Testis (tissue), 3 donors: ENCODE results near the gene KIAA1586. TPM values are rescaled to one million over a fixed set of nuclear protein-coding genes. Genes with fewer than 3 reads are reported as not detected.

Source experiments
- DNase-seq: peaks from one replicate; pipeline ENCODE4 v3.0.0-alpha.2; 2019
- H3K27ac ChIP-seq, 2 donors: fragments of 200-600 bp; sonication (generic); one replicate each; pipeline ENCODE4 v1.5.1; 2019
- H3K27me3 ChIP-seq: fragments of 200-600 bp; sonication (generic); one replicate; pipeline ENCODE4 v1.5.1; 2019
- H3K36me3 ChIP-seq: fragments of 200-600 bp; sonication (generic); one replicate; pipeline ENCODE4 v1.5.1; 2017; ENCODE audit warnings: low read depth; ENCODE audit errors: missing control alignments
- H3K4me1 ChIP-seq: fragments of 200-600 bp; sonication (generic); one replicate; pipeline ENCODE4 v1.5.1; 2019
- H3K4me3 ChIP-seq, 2 donors: fragments of 200-600 bp; sonication (generic); one replicate each; pipeline ENCODE4 v1.5.1; 2017 to 2019
- H3K9me3 ChIP-seq: fragments of 200-600 bp; sonication (generic); one replicate; pipeline ENCODE4 v1.5.1; 2017
- CTCF ChIP-seq, 3 experiments: fragments of 450-650 bp in 2 of 3; fragments of 200-600 bp in 1 of 3; sonication (generic) in 1 of 3; IDR thresholded peaks; one replicate each; pipeline ENCODE4 v1.5.1; 2016 to 2019; ENCODE audit warnings: antibody characterized with exemption in 3 of 3, mild to moderate bottlenecking in 2 of 3, moderate library complexity in 1 of 3
- POLR2A ChIP-seq: fragments of 450-650 bp; IDR thresholded peaks from one replicate; pipeline ENCODE4 v1.6.1; 2017; ENCODE audit warnings: antibody characterized with exemption, mild to moderate bottlenecking, moderate library complexity
- WGBS, 2 donors: methylation state at CpG; one replicate each; pipeline ENCODE4 v1.1.5; 2018; 5-methylcytosine and 5-hydroxymethylcytosine counted together
- intact Hi-C: fragments of 100-400 bp; cut with DNase I; formaldehyde crosslinking; loops from one replicate; pipeline ENCODE4 v1.15.1; 2023; ENCODE audit warnings: low total_unique reads
- polyA plus RNA-seq: library from polyadenylated mRNA; stranded (reverse); fragments of 350-450 nt; fragmentation: Illumina TruSeq; extraction: RNeasy Lipid Tissue Mini Kit (QIAGEN cat#74804); gene quantifications from one replicate; pipeline ENCODE4 v1.2.3, GENCODE V29; 2014; ENCODE audit warnings: low read depth, low replicate concordance; ENCODE audit not compliant: insufficient read depth
- small RNA-seq, 2 donors: library from RNA; depleted of rRNA; stranded (forward); fragments of <200 nt; gene quantifications; one replicate each; pipeline ENCODE3, GENCODE V24; 2016
- total RNA-seq, 2 donors: library from RNA; depleted of rRNA; stranded (reverse); fragments of >200 nt; gene quantifications; one replicate each; pipeline ENCODE4 v1.2.3, GENCODE V29; 2016

KIAA1586 gene
- total and polyA plus RNA-seq, 3 donors from 2014 or later, result 6.7 to 12.7 (median 11.0) TPM

GRCh38 chr6:57094689-57095088, 48.2 kb downstream of the KIAA1586 start:
- TF ChIP-seq CTCF (IDR thresholded peaks at IDR 0.05) (no peak), POLR2A (no peak)
- Histone ChIP-seq H3K36me3 (no peaks in the 10 kb centered on the region), H3K4me1 (peaks cover 14% of the 10 kb centered on the region), H3K27ac (no peak overlapping the region), H3K9me3 (no peaks in the 10 kb centered on the region), H3K4me3 (no peak overlapping the region), H3K27me3 (no peaks in the 10 kb centered on the region)
- 96 to 100% methylated on average over 1 of the region's 1 CpG for WGBS, 2 donors
- intact Hi-C loops, result loop anchor here (5.0 kb wide), 1 partner anchor 78 kb away; the partner anchor contains the start of gene BAG2
- no peak for DNase-seq

GRCh38 chr6:57097596-57097995, 51.1 kb downstream of the KIAA1586 start:
- TF ChIP-seq POLR2A (no peak), CTCF (IDR thresholded peaks at IDR 0.05) (no peak)
- Histone ChIP-seq H3K27me3 (no peaks in the 10 kb centered on the region), H3K27ac (no peak overlapping the region), H3K9me3 (no peaks in the 10 kb centered on the region), H3K36me3 (no peaks in the 10 kb centered on the region), H3K4me1 (peaks cover 2% of the 10 kb centered on the region), H3K4me3 (no peak overlapping the region)
- no peak for DNase-seq
- intact Hi-C loops, result no loop called here
- 81 to 94% methylated on average over 1 of the region's 1 CpG for WGBS, 2 donors

GRCh38 chr6:57102976-57103375, 56.5 kb downstream of the KIAA1586 start:
- TF ChIP-seq POLR2A, result no peak
- no peak for TF ChIP-seq CTCF (IDR thresholded peaks at IDR 0.05)

GRCh38 chr6:57104336-57104735, 57.8 kb downstream of the KIAA1586 start:
- H3K36me3 ChIP-seq, result no peaks in the 10 kb centered on the region
- intact Hi-C loops, result no loop called here
- H3K27me3 ChIP-seq, result no peaks in the 10 kb centered on the region
- no peak overlapping the region for H3K27ac ChIP-seq
- no peak for TF ChIP-seq POLR2A
- no peak for TF ChIP-seq CTCF (IDR thresholded peaks at IDR 0.05)
- no peak overlapping the region for H3K4me3 ChIP-seq
- 79 to 90% methylated on average over 5 of the region's 5 CpGs for WGBS, 2 donors
- no peak for DNase-seq
- no peaks in the 10 kb centered on the region for H3K4me1 ChIP-seq
- no peaks in the 10 kb centered on the region for H3K9me3 ChIP-seq

More at GRCh38 chr6:57102976-57103375, 56.5 kb downstream of the KIAA1586 start:
- no peak for DNase-seq
- Histone ChIP-seq H3K4me1 (no peaks in the 10 kb centered on the region), H3K9me3 (no peaks in the 10 kb centered on the region), H3K27me3 (no peaks in the 10 kb centered on the region), H3K4me3 (no peak overlapping the region), H3K36me3 (no peaks in the 10 kb centered on the region), H3K27ac (no peak overlapping the region)
- whole genome bisulfite sequencing, 2 donors, result 88 to 93% methylated on average over 3 of the region's 3 CpGs
- intact Hi-C loops, result no loop called here

Small RNA genes lying within 50 kb of the gene (small RNA-seq; reads per million reads assigned to genes)
- 0 reads per million in 2 donors for gene FTH1P15

Other genes with a start within 250 kb of the KIAA1586 start
- gene BEND6, start 91.6 kb upstream of the KIAA1586 start, total RNA-seq, result 1 to 10 TPM; 1.0 to 1.4 TPM
- gene BEND6, start 91.6 kb upstream of the KIAA1586 start, polyA plus RNA-seq, result 0.87 TPM
- gene ZNF451, start 43.5 kb downstream of the KIAA1586 start, total RNA-seq, result 100 to 1,000 TPM in 1 of 2 donors, 10 to 100 TPM in 1; 70.1 to 106 TPM
- gene ZNF451, start 43.5 kb downstream of the KIAA1586 start, polyA plus RNA-seq, result 68.1 TPM
- 1 to 10 TPM; 5.3 to 6.1 TPM for gene BAG2, start 125.6 kb downstream of the KIAA1586 start, total RNA-seq
- gene BAG2, start 125.6 kb downstream of the KIAA1586 start, polyA plus RNA-seq, result 12.6 TPM
- gene RAB23, start 175.6 kb downstream of the KIAA1586 start, total RNA-seq, result 1 to 10 TPM; 5.6 to 6.0 TPM
- gene RAB23, start 175.6 kb downstream of the KIAA1586 start, polyA plus RNA-seq, result 11.8 TPM